Calu3 (cell line): ENCODE measurements around the gene PRDM10. TPM values are rescaled to one million over a fixed set of nuclear protein-coding genes. Genes with fewer than 3 reads are reported as not detected.
"Not testable (repeated sequence)": the region's sequence is repeated elsewhere in the genome, so short reads cannot be mapped to it uniquely, and the experiment has no call there.

Source experiments
- BruUV-seq: library from RNA; stranded (reverse); fragments of 400-500 nt; replicated peaks from 2 replicates; lab custom pipeline; 2021; lab: Mats Ljungman, UMichigan
- CTCF ChIA-PET: fragments of 300-600 bp; sonication (Branson Sonifier 250); formaldehyde crosslinking; loops from one replicate; lab custom pipeline; 2022; ENCODE audit warnings: antibody characterized with exemption; lab: Charles Lee
- DNase-seq: peaks from one replicate; pipeline ENCODE4 v3.0.0; 2022
- H3K27ac Mint-ChIP-seq: one replicate; pipeline ENCODE4 v1.8.0; 2022; ENCODE audit warnings: mixed read lengths; ENCODE audit not compliant: unreplicated experiment
- H3K27me3 Mint-ChIP-seq: one replicate; pipeline ENCODE4 v1.8.0; 2022; ENCODE audit warnings: mixed read lengths; ENCODE audit not compliant: unreplicated experiment
- H3K36me3 Mint-ChIP-seq: one replicate; pipeline ENCODE4 v1.8.0; 2022; ENCODE audit warnings: mild to moderate bottlenecking, moderate library complexity, mixed read lengths; ENCODE audit not compliant: insufficient read depth, unreplicated experiment
- H3K4me1 Mint-ChIP-seq: one replicate; pipeline ENCODE4 v1.8.0; 2022; ENCODE audit warnings: mild to moderate bottlenecking, low read depth, mixed read lengths; ENCODE audit not compliant: unreplicated experiment
- H3K4me3 Mint-ChIP-seq: one replicate; pipeline ENCODE4 v1.8.0; 2022; ENCODE audit warnings: mild to moderate bottlenecking, low read depth, moderate library complexity, mixed read lengths; ENCODE audit not compliant: unreplicated experiment
- H3K9me3 Mint-ChIP-seq: one replicate; pipeline ENCODE4 v1.8.0; 2022; ENCODE audit warnings: low read depth, mixed read lengths; ENCODE audit not compliant: unreplicated experiment
- intact Hi-C: fragments of 100-400 bp; cut with micrococcal nuclease; formaldehyde crosslinking; loops from one replicate; pipeline ENCODE4 v1.10.0; 2022; ENCODE audit not compliant: unreplicated experiment
- total RNA-seq: library from RNA; stranded (reverse); gene quantifications from 2 replicates; pipeline ENCODE4 v1.2.3, GENCODE V29; 2022
- TF ChIP-seq, protein P1 (sequence below): fragments of 200-600 bp; IDR thresholded peaks from one replicate; pipeline ENCODE4 v1.8.0; 2022; ENCODE audit warnings: antibody characterized with exemption; ENCODE audit not compliant: unreplicated experiment

Gene PRDM10
- total RNA-seq, 1 experiment from 2014 or later, result 8.1 TPM

DNA sequence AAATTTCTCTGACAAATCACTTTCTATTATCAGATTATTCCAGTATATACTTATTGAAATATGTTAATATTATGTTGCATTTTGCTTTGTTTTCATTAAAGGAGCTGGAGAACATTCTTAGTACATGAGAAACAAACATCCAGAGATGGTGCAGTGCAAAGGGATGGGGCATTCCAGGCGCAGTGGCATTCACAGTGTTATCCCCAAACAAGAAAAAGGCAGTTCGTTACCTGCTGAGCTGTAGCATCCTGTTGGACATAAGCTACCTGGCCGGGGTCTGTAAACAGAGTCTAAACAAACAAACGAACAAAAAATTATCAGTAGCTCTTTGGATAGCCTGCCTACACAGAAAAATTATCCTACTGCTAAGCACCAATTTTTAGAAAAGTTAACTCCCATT lies 47.4 kb downstream of the PRDM10 start:
- no TSS peak for BruUV-seq
- CTCF ChIA-PET, result no interaction called here
- TF ChIP-seq, protein P1, sequence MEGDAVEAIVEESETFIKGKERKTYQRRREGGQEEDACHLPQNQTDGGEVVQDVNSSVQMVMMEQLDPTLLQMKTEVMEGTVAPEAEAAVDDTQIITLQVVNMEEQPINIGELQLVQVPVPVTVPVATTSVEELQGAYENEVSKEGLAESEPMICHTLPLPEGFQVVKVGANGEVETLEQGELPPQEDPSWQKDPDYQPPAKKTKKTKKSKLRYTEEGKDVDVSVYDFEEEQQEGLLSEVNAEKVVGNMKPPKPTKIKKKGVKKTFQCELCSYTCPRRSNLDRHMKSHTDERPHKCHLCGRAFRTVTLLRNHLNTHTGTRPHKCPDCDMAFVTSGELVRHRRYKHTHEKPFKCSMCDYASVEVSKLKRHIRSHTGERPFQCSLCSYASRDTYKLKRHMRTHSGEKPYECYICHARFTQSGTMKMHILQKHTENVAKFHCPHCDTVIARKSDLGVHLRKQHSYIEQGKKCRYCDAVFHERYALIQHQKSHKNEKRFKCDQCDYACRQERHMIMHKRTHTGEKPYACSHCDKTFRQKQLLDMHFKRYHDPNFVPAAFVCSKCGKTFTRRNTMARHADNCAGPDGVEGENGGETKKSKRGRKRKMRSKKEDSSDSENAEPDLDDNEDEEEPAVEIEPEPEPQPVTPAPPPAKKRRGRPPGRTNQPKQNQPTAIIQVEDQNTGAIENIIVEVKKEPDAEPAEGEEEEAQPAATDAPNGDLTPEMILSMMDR, result no peak
- Mint-ChIP-seq H3K9me3 (no peaks in the 10 kb centered on the region), H3K36me3 (no peaks in the 10 kb centered on the region), H3K4me3 (no peak overlapping the region), H3K27me3 (no peaks in the 10 kb centered on the region), H3K27ac (no peak overlapping the region), H3K4me1 (peaks cover 3% of the 10 kb centered on the region)
- intact Hi-C loops, result no loop called here
- no peak for DNase-seq

GRCh38 chr11:129954703-129955102 lies 47.9 kb downstream of the PRDM10 start:
- H3K36me3 Mint-ChIP-seq, BruUV-seq, H3K4me3 Mint-ChIP-seq, H3K27me3 Mint-ChIP-seq, intact Hi-C loops, CTCF ChIA-PET, H3K4me1 Mint-ChIP-seq, H3K9me3 Mint-ChIP-seq, H3K27ac Mint-ChIP-seq, DNase-seq: not testable (repeated sequence)

DNA sequence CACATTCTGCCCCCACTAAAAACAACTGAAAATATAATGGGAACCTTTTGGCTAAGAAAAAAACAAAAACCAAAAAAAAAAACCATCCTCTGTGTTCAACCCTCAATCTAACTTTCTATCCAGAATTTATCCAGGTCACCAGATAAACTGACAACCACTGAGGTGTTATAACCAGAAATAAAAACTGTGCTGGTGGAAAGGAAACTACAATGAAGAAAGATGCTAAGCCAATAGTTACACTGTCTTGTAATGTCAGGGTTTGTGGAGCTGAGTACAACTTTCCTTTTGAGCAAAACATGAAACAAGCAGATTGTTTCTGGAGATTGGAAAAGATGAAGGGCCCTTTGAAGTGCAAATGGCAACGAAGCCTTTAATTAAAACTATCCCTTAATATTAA lies 50.8 kb downstream of the PRDM10 start:
- DNase-seq, result no peak
- Mint-ChIP-seq H3K9me3 (no peaks in the 10 kb centered on the region), H3K27ac (no peak overlapping the region), H3K27me3 (no peaks in the 10 kb centered on the region), H3K4me1 (no peaks in the 10 kb centered on the region), H3K4me3 (no peak overlapping the region), H3K36me3 (no peaks in the 10 kb centered on the region)
- intact Hi-C loops, result no loop called here
- CTCF ChIA-PET, result interaction anchor here (0.7 kb wide), 1 partner anchor 104 kb away, joined by 3 read pairs; no protein-coding TSS in a partner anchor
- TF ChIP-seq, protein P1, result no peak
- no TSS peak for BruUV-seq

DNA sequence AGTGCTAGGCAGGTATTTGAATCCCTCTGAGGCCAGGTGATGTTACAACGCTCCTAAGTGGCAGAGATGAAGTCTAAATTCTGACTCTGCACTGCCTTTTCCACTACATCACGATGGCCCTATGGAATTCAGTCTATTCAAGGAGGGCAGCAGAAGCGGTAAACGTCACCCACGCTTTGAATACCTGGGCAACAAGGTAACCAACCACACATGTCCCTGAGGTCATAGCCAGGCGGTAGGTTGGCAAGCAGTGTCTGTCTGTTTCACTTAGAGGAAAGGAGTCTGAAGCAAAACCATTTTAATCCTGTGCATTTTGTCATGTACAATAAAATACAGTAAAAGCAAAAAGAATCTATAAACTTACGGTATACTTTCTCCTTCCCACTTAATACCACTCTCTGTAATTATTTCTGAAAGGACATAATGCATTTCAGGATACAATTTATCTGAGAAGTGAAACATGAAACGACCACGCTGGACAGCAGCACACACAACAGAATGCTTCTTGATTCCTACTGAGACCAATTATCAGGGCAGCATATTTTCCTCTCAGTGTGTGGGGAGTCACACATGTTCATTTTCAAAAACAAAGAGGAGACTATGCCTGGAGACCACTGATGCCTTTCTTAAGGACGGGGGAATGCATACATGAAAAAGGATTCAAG lies 51.3 kb downstream of the PRDM10 start:
- intact Hi-C loops, result no loop called here
- DNase-seq, result no peak
- H3K4me3 Mint-ChIP-seq, result no peak overlapping the region
- H3K27ac Mint-ChIP-seq, result no peak overlapping the region
- no peaks in the 10 kb centered on the region for H3K36me3 Mint-ChIP-seq
- no peaks in the 10 kb centered on the region for H3K4me1 Mint-ChIP-seq
- BruUV-seq, result no TSS peak
- CTCF ChIA-PET, result interaction anchor here (0.7 kb wide), 1 partner anchor 104 kb away, joined by 3 read pairs; no protein-coding TSS in a partner anchor
- no peaks in the 10 kb centered on the region for H3K9me3 Mint-ChIP-seq
- H3K27me3 Mint-ChIP-seq, result no peaks in the 10 kb centered on the region
- TF ChIP-seq, protein P1, result no peak
